Measurements from ENCODE around the gene PKP3.
"Not testable (repeated sequence)": the region's sequence is repeated elsewhere in the genome, so short reads cannot be mapped to it uniquely, and the experiment has no call there.

Gene PKP3

GRCh38 chr11:412641-413119, 18.7 kb downstream of the PKP3 start:
- DNase-seq, result no peak

DNA sequence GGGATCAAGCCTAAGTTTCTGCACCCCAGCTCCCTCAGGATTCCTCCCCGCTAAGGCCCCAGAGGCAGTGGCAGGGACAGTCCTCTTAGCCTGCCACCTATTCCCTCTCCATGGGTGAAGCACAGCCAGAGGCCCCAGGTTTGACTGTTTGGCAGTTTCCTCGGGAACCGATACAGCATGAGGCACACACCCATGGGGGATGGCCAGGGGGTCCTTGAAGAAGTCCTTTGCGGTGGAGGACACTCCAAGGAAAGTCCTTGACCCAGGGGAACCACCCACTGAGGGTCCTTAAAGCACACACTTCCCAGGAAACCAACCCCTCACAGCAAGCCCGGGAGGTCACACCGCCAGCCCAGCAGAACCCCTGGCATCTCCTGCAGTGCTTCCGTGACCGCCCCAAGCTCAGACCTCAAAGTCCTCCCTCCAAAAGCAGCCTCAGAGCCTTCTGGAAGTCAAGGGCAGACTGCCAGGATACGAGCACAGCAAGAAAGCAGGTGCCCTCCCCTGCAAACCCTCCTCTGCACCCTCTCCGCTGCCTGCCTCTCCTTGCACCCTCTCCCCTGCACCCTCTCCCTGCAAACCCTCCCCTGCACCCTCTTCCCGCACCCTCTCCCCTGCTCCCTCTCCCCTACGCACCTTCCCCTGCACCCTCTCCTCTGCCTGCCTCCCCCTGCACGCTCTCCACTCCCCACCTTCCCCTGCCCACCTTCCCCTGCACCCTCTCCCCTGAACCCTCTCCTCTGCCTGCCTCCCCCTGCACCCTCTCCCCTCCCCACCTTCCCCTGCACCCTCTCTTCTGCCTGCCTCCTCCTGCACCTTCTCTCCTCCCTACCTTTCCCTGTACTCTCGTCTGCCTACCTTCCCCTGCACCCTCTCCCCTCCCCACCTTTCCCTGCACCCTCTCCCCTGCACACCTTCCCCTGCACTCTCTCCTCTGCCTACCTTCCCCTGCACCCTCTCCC, 19.4 kb downstream of the PKP3 start:
- no peak for DNase-seq

- no peak for DNase-seq
Observed at GRCh38 chr11:414318-414857, 20.4 kb downstream of the PKP3 start.

DNA sequence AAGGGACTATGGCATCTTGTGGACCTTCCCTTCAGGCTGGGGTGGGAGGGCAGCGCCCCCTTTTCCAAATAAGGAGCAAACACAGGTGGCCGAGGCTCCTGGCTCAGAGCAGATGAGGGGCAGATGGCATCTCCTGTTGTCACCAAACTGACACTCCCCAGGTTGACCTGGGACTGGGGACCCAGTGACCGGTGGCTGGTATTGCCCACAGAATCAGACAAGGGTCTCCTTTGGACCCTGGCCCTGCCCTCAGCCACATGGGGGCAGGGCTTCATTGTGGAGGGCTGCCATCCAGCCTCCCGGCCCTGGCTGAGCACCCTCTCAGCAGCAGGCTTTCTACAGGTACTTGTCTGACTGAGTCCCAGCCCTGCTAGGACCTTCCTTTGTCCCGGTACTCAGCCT, 21.6 kb downstream of the PKP3 start:
- DNase-seq, result peak; percentile 47

GRCh38 chr11:416051-416756, 22.2 kb downstream of the PKP3 start:
- peak; percentile 47 for DNase-seq

- DNase-seq, result peak; percentile 43
Observed at GRCh38 chr11:416757-417621, 23.0 kb downstream of the PKP3 start.

- no peak for DNase-seq
Observed at GRCh38 chr11:417652-418342, 23.8 kb downstream of the PKP3 start.

DNA sequence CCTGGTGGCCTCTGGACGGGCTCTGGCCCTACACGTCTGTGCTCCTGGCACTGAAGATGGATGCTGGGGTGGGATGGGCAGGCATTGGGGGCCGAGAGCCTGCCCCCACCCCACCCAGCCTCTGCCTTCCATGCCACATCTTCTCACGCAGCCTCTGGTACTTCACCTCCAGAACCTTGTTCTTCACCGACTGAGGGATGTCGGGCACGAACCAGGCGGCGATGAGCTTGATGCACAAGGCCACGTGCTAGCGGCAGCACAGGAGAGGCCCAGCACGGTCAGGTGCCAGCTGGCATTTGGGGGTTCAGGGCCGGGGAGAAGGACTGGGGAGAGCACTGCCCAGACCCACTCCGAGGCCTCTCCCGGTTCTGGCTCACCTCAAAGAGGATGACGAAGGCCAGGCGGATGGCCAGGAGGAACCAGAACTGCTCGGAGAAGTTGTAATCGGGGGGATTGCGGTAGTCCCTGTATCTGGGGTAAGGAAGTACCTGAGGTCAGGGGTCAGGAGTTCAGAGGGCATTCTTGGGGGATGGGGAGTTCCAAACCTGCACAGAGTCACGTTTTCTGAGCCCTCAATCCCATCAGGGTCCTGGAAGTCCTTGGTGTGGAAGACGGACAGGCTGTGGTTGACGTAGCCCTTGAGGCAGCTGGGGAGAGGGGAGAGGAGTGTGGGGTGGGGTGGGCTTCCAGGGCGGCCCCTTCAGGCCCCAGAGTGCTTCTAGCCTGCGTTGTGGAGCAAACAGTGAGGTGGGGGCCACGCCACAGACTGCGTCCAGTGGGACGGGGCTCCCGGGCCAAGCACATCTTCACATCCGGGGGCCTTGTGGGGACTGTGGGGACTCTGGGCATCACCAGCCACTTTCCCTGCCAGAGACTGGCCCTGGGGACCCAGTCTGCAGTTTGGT, 24.6 kb downstream of the PKP3 start:
- no peak for DNase-seq

GRCh38 chr11:419248-420005, 25.4 kb downstream of the PKP3 start:
- DNase-seq, result no peak

- no peak for DNase-seq
Observed at GRCh38 chr11:420054-420910, 26.3 kb downstream of the PKP3 start.

DNA sequence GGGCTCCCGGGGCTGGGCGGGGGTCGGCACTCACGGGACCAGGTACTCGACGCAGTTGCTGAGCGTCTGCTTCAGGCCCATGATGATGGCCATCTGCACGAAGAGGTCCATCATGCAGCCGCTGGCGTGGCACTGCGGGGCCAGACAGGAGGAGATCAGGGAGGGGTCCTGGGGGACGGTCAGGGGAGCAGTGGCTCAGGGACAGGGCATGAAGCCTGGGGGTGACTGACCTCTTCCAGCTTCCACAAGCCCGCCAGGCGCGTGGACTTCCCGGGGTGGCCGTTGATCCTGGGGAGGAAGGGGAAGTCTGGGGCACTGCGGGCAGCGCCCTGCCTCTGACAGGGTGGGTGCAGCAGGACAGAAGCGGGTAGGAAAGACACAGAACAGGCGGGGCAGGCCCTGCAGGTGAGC, 26.9 kb downstream of the PKP3 start:
- no peak for DNase-seq

GRCh38 chr11:422249-422656, 28.2 kb downstream of the PKP3 start:
- DNase-seq, result no peak

- no peak for DNase-seq
Observed at GRCh38 chr11:424232-424631, 30.2 kb downstream of the PKP3 start.

DNA sequence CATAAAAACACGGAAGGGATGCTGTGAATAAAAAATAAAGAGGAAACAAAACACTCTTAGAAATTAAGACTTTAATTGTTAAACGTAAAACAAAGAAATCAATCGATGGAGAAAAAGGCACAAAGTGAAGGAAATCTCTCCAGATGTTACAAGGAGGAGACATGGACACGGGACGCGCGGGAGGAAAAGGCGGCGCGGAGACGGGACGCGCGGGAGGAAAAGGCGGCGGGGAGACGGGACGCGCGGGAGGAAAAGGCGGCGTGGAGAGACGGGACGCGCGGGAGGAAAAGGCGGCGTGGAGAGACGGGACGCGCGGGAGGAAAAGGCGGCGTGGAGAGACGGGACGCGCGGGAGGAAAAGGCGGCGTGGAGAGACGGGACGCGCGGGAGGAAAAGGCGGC, 30.8 kb downstream of the PKP3 start:
- DNase-seq, result not testable (repeated sequence)

DNA sequence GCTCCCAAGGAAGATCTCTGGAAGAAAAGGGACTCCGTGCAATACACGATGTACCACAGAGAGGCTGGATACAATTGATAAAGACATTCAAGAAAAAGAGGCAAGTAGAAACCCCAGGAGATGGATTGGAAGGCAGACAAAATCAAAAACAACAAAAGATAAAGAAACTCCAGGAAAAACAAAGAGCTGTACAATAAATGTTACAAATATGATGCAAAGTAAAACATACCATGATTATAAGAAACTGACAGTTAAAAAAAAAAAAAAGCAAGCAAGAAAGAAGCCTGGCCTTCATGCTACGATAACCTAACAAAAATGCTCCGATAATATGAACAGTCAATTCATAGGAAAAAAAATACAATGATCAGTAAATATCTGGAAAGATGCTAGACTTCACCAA, 31.3 kb downstream of the PKP3 start:
- no peak for DNase-seq

DNA sequence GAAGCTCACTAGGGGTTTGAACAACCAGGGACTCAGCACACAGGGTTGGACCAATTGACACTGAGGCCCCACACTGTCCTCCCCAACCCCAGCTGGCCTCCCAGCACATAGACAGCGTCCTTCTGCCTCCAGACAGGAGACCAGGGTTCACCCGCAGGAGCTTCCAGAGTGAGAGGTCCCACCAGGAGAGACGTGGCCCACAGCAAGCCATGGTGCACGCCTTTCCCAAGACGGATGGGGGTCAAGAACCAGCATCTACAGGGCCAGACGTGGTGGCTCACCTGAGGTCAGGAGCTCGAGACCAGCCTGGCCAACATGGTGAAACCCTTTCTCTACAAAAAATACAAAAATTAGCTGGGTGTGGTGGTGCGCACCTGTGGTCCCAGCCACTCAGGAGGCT, 32.8 kb downstream of the PKP3 start:
- DNase-seq, result no peak

GRCh38 chr11:428295-428694, 34.3 kb downstream of the PKP3 start:
- no peak for DNase-seq

GRCh38 chr11:429391-429790, 35.4 kb downstream of the PKP3 start:
- DNase-seq, result no peak

GRCh38 chr11:429931-430456, 36.0 kb downstream of the PKP3 start:
- no peak for DNase-seq

Data from KG1 (cell line).